WTC11 (cell line): ENCODE measurements around the gene HDLBP. TPM values are rescaled to one million over a fixed set of nuclear protein-coding genes. Genes with fewer than 3 reads are reported as not detected.

Source experiments
- ATAC-seq: fragments of 200-7000 bp; cut with Tn5 transposase; 2 replicates; pipeline ENCODE4 v1.10.0; 2021; ENCODE audit warnings: mild to moderate bottlenecking, moderate library complexity
- CTCF ChIA-PET: fragments of 300-600 bp; sonication (Branson Sonifier 250); formaldehyde crosslinking; loops from one replicate; lab custom pipeline; 2021; ENCODE audit warnings: antibody characterized with exemption; lab: Charles Lee
- POLR2A ChIA-PET: fragments of 350-600 bp; sonication (Branson Sonifier 250); formaldehyde crosslinking; loops from one replicate; lab custom pipeline; 2021; ENCODE audit warnings: antibody characterized with exemption; lab: Charles Lee
- DNase-seq: peaks from one replicate; pipeline ENCODE4 v3.0.0; 2021; ENCODE audit warnings: low spot score
- H3K27ac Mint-ChIP-seq: 2 replicates; pipeline ENCODE4 v1.8.0; 2021; ENCODE audit warnings: mixed read lengths
- H3K27me3 Mint-ChIP-seq: 2 replicates; pipeline ENCODE4 v1.8.0; 2021; ENCODE audit warnings: low read depth, mild to moderate bottlenecking, moderate library complexity, mixed read lengths
- H3K36me3 Mint-ChIP-seq: 2 replicates; pipeline ENCODE4 v1.8.0; 2021; ENCODE audit warnings: mixed read lengths
- H3K4me1 Mint-ChIP-seq: 2 replicates; pipeline ENCODE4 v1.8.0; 2022; ENCODE audit warnings: mixed read lengths
- H3K4me3 Mint-ChIP-seq: 2 replicates; pipeline ENCODE4 v1.8.0; 2021; ENCODE audit warnings: mild to moderate bottlenecking, moderate library complexity, mixed read lengths
- H3K9me3 Mint-ChIP-seq: 2 replicates; pipeline ENCODE4 v1.8.0; 2021; ENCODE audit warnings: mixed read lengths
- CREM ChIP-seq: sonication (generic); formaldehyde crosslinking; IDR thresholded peaks from 2 replicates; pipeline ENCODE4 v1.8.1; 2022; ENCODE audit warnings: mild to moderate bottlenecking, missing genetic modification reagents, moderate library complexity
- ELF4 ChIP-seq: sonication (generic); formaldehyde crosslinking; IDR thresholded peaks from 2 replicates; pipeline ENCODE4 v1.8.1; 2022; ENCODE audit warnings: low read depth, mild to moderate bottlenecking, moderate library complexity, missing genetic modification reagents
- ETV6 ChIP-seq: sonication (generic); formaldehyde crosslinking; IDR thresholded peaks from 2 replicates; pipeline ENCODE4 v1.8.1; 2022; ENCODE audit warnings: mild to moderate bottlenecking, missing genetic modification reagents
- JUN ChIP-seq: sonication (generic); formaldehyde crosslinking; IDR thresholded peaks from 2 replicates; pipeline ENCODE4 v1.8.0; 2023; ENCODE audit warnings: mild to moderate bottlenecking, missing genetic modification reagents
- NFE2L1 ChIP-seq: sonication (generic); formaldehyde crosslinking; IDR thresholded peaks from 2 replicates; pipeline ENCODE4 v1.8.1; 2023; ENCODE audit warnings: missing genetic modification reagents
- NR2C2 ChIP-seq: sonication (generic); formaldehyde crosslinking; IDR thresholded peaks from 2 replicates; pipeline ENCODE4 v1.8.0; 2022; ENCODE audit warnings: mild to moderate bottlenecking, missing genetic modification reagents
- PRRX2 ChIP-seq: fragments of 250-450 bp; sonication (Bioruptor Pico); IDR thresholded peaks from 2 replicates; pipeline ENCODE4 v1.8.0; 2021; ENCODE audit warnings: mild to moderate bottlenecking
- SMAD3 ChIP-seq: sonication (generic); formaldehyde crosslinking; IDR thresholded peaks from 2 replicates; pipeline ENCODE4 v1.8.0; 2022; ENCODE audit warnings: missing genetic modification reagents, mild to moderate bottlenecking, borderline replicate concordance
- TEAD1 ChIP-seq: sonication (generic); formaldehyde crosslinking; IDR thresholded peaks from 2 replicates; pipeline ENCODE4 v1.8.0; 2022; ENCODE audit warnings: mild to moderate bottlenecking, missing genetic modification reagents
- ZNF396 ChIP-seq: fragments of 250-450 bp; sonication (Bioruptor Pico); IDR thresholded peaks from 2 replicates; pipeline ENCODE4 v1.8.0; 2021; ENCODE audit warnings: mild to moderate bottlenecking, moderate library complexity, borderline replicate concordance
- total RNA-seq: library from RNA; stranded (reverse); gene quantifications from 3 replicates; pipeline ENCODE4 v1.2.3, GENCODE V29; 2021
- TF ChIP-seq, protein P1 (sequence below): sonication (generic); formaldehyde crosslinking; conservative IDR thresholded peaks from 2 replicates; pipeline ENCODE4 v1.8.1; 2022; ENCODE audit warnings: mild to moderate bottlenecking, missing genetic modification reagents
- TF ChIP-seq, protein P2 (sequence below): sonication (generic); formaldehyde crosslinking; IDR thresholded peaks from 2 replicates; pipeline ENCODE4 v1.8.0; 2022; ENCODE audit warnings: mild to moderate bottlenecking, missing genetic modification reagents
- TF ChIP-seq, protein P3 (sequence below): fragments of 250-450 bp; sonication (Bioruptor Pico); IDR thresholded peaks from 2 replicates; pipeline ENCODE4 v1.9.0; 2021; ENCODE audit warnings: mild to moderate bottlenecking, borderline replicate concordance
- TF ChIP-seq, protein P4 (sequence below): sonication (generic); formaldehyde crosslinking; conservative IDR thresholded peaks from 2 replicates; pipeline ENCODE4 v1.8.1; 2023; ENCODE audit warnings: mild to moderate bottlenecking, low read depth, missing genetic modification reagents, moderate library complexity
- TF ChIP-seq, protein P5 (sequence below): fragments of 250-450 bp; sonication (Bioruptor Pico); conservative IDR thresholded peaks from 2 replicates; pipeline ENCODE4 v1.9.0; 2021; ENCODE audit warnings: mild to moderate bottlenecking
- TF ChIP-seq, protein P6 (sequence below): fragments of 250-450 bp; sonication (Bioruptor Pico); IDR thresholded peaks from 2 replicates; pipeline ENCODE4 v1.9.0; 2021; ENCODE audit warnings: moderate library complexity, mild to moderate bottlenecking, inconsistent platforms, borderline replicate concordance
- TF ChIP-seq, protein P7 (sequence below): fragments of 250-450 bp; sonication (Bioruptor Pico); IDR thresholded peaks from 2 replicates; pipeline ENCODE4 v1.9.0; 2021; ENCODE audit warnings: mild to moderate bottlenecking
- TF ChIP-seq, protein P8 (sequence below): sonication (generic); formaldehyde crosslinking; IDR thresholded peaks from 2 replicates; pipeline ENCODE4 v1.8.1; 2022; ENCODE audit warnings: mild to moderate bottlenecking, moderate library complexity, missing genetic modification reagents
- TF ChIP-seq, protein P9 (sequence below): sonication (generic); formaldehyde crosslinking; IDR thresholded peaks from 2 replicates; pipeline ENCODE4 v1.8.1; 2022; ENCODE audit warnings: missing genetic modification reagents, borderline replicate concordance

The HDLBP gene
- total RNA-seq, 1 experiment from 2014 or later = 368 TPM

DNA sequence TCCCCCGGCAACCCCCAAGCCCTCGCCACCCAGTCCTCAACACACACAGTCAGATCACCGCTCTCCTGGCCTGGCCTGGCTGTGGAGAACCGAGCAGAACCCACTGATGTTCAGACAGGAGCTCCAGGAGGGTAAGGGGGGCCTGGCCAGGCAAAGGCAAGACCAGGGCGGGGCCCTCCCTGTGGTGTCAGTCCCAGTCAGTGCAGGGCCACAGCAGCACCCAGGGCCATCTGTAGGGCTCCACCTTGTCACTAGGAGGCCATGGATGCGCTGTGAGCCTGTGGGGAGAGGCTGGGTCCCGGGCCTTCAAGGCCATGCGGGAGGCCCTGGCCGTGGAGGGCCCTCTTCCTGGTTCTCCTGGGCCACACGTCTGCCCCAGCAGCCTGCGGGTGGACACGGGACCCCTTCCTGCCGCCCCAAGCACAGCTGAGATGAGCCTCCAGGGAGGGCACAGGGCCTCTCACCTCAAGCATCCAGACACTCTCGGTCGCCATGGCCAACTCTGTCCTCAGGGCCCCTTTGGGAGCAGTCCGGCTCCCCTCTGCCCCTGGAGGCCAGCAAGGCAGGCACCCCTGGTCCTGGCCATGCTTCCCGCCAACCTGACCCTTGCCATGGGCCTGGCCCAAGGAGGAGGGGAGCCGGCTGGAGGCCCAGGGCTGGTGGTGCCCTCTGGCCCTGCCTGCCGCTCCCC lies 125.0 kb downstream of the HDLBP start (continued):
- TF ChIP-seq, protein P1, sequence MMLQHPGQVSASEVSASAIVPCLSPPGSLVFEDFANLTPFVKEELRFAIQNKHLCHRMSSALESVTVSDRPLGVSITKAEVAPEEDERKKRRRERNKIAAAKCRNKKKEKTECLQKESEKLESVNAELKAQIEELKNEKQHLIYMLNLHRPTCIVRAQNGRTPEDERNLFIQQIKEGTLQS (CRISPR knock-in tag) = no peak
- TF ChIP-seq, protein P2, sequence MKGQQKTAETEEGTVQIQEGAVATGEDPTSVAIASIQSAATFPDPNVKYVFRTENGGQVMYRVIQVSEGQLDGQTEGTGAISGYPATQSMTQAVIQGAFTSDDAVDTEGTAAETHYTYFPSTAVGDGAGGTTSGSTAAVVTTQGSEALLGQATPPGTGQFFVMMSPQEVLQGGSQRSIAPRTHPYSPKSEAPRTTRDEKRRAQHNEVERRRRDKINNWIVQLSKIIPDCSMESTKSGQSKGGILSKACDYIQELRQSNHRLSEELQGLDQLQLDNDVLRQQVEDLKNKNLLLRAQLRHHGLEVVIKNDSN (CRISPR knock-in tag) = no peak
- TF ChIP-seq NFE2L1 (no peak), PRRX2 (CRISPR knock-in tag) (no peak), ZNF396 (CRISPR knock-in tag) (no peak), ELF4 (no peak)

DNA sequence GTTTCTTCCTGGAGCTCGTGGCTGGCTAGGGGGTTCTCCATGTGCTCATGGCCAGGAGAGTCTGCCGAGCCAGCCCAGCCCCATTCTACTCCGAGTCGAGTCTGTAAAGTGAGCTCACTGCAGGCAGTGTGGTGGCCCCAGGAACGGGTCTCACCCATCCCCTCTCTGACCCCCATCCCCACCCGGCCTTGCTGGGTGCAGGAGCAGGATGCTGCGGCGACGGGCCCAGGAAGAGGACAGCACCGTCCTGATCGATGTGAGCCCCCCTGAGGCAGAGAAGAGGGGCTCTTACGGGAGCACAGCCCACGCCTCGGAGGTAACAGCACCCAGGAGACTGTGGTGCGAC lies 125.6 kb downstream of the HDLBP start:
- CTCF ChIA-PET = interaction anchor here (0.6 to 1.4 kb wide), 3 partner anchors 9 to 206 kb away, joined by 3 read pairs; no protein-coding TSS in a partner anchor
- no peak overlapping the region for H3K4me3 Mint-ChIP-seq
- no peaks in the 10 kb centered on the region for H3K36me3 Mint-ChIP-seq
- POLR2A ChIA-PET = no interaction called here
- H3K4me1 Mint-ChIP-seq = peaks cover 10% of the 10 kb centered on the region
- DNase-seq = no peak
- no peaks in the 10 kb centered on the region for H3K27me3 Mint-ChIP-seq
- ATAC-seq = no peak
- no peaks in the 10 kb centered on the region for H3K9me3 Mint-ChIP-seq
- no peak overlapping the region for H3K27ac Mint-ChIP-seq
- TF ChIP-seq, protein P3, sequence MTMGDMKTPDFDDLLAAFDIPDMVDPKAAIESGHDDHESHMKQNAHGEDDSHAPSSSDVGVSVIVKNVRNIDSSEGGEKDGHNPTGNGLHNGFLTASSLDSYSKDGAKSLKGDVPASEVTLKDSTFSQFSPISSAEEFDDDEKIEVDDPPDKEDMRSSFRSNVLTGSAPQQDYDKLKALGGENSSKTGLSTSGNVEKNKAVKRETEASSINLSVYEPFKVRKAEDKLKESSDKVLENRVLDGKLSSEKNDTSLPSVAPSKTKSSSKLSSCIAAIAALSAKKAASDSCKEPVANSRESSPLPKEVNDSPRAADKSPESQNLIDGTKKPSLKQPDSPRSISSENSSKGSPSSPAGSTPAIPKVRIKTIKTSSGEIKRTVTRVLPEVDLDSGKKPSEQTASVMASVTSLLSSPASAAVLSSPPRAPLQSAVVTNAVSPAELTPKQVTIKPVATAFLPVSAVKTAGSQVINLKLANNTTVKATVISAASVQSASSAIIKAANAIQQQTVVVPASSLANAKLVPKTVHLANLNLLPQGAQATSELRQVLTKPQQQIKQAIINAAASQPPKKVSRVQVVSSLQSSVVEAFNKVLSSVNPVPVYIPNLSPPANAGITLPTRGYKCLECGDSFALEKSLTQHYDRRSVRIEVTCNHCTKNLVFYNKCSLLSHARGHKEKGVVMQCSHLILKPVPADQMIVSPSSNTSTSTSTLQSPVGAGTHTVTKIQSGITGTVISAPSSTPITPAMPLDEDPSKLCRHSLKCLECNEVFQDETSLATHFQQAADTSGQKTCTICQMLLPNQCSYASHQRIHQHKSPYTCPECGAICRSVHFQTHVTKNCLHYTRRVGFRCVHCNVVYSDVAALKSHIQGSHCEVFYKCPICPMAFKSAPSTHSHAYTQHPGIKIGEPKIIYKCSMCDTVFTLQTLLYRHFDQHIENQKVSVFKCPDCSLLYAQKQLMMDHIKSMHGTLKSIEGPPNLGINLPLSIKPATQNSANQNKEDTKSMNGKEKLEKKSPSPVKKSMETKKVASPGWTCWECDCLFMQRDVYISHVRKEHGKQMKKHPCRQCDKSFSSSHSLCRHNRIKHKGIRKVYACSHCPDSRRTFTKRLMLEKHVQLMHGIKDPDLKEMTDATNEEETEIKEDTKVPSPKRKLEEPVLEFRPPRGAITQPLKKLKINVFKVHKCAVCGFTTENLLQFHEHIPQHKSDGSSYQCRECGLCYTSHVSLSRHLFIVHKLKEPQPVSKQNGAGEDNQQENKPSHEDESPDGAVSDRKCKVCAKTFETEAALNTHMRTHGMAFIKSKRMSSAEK = no peak
- no peak for TF ChIP-seq ETV6 (CRISPR knock-in tag)
- TF ChIP-seq, protein P4, sequence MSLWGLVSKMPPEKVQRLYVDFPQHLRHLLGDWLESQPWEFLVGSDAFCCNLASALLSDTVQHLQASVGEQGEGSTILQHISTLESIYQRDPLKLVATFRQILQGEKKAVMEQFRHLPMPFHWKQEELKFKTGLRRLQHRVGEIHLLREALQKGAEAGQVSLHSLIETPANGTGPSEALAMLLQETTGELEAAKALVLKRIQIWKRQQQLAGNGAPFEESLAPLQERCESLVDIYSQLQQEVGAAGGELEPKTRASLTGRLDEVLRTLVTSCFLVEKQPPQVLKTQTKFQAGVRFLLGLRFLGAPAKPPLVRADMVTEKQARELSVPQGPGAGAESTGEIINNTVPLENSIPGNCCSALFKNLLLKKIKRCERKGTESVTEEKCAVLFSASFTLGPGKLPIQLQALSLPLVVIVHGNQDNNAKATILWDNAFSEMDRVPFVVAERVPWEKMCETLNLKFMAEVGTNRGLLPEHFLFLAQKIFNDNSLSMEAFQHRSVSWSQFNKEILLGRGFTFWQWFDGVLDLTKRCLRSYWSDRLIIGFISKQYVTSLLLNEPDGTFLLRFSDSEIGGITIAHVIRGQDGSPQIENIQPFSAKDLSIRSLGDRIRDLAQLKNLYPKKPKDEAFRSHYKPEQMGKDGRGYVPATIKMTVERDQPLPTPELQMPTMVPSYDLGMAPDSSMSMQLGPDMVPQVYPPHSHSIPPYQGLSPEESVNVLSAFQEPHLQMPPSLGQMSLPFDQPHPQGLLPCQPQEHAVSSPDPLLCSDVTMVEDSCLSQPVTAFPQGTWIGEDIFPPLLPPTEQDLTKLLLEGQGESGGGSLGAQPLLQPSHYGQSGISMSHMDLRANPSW = no peak
- TF ChIP-seq NFE2L1 = no peak
- no peak for TF ChIP-seq CREM (CRISPR knock-in tag)
- TF ChIP-seq JUN (CRISPR knock-in tag) = no peak
- TF ChIP-seq, protein P5, sequence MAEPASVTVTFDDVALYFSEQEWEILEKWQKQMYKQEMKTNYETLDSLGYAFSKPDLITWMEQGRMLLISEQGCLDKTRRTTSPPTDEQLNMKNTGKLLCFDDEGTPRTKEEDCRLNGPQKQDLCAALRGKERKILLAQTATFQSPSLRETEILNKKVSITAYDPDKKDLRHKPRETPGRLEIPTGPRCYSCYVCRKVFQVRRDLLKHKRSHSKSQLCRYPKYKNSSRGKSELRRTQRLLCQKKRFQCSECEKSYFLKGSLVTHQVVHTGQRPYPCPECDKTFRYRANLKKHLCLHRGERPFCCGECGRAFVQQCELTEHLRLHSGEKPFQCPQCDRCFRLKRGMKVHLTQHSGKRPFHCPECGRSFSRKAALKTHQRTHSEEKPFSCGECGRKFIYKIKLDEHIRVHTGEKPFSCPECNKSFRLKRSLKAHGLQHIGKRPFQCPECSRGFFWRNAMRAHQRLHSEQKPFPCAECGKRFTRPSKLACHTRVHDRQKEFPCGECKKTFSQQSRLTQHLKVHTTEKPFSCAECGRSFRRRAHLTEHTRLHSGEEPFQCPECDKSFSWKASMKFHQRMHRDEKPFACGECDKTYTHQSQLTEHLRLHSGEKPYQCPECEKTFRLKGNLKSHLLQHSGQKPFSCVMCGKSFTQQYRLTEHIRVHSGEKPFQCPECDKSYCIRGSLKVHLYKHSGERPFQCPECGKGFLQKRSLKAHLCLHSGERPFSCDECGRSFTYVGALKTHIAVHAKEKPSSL (CRISPR knock-in tag) = no peak
- TF ChIP-seq, protein P6, sequence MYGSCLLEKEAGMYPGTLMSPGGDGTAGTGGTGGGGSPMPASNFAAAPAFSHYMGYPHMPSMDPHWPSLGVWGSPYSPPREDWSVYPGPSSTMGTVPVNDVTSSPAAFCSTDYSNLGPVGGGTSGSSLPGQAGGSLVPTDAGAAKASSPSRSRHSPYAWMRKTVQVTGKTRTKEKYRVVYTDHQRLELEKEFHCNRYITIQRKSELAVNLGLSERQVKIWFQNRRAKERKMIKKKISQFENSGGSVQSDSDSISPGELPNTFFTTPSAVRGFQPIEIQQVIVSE (CRISPR knock-in tag) = no peak
- TF ChIP-seq TEAD1 (CRISPR knock-in tag) = no peak
- TF ChIP-seq, protein P7, sequence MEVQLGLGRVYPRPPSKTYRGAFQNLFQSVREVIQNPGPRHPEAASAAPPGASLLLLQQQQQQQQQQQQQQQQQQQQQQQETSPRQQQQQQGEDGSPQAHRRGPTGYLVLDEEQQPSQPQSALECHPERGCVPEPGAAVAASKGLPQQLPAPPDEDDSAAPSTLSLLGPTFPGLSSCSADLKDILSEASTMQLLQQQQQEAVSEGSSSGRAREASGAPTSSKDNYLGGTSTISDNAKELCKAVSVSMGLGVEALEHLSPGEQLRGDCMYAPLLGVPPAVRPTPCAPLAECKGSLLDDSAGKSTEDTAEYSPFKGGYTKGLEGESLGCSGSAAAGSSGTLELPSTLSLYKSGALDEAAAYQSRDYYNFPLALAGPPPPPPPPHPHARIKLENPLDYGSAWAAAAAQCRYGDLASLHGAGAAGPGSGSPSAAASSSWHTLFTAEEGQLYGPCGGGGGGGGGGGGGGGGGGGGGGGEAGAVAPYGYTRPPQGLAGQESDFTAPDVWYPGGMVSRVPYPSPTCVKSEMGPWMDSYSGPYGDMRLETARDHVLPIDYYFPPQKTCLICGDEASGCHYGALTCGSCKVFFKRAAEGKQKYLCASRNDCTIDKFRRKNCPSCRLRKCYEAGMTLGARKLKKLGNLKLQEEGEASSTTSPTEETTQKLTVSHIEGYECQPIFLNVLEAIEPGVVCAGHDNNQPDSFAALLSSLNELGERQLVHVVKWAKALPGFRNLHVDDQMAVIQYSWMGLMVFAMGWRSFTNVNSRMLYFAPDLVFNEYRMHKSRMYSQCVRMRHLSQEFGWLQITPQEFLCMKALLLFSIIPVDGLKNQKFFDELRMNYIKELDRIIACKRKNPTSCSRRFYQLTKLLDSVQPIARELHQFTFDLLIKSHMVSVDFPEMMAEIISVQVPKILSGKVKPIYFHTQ = no peak
- TF ChIP-seq SMAD3 (CRISPR knock-in tag) = no peak
- TF ChIP-seq, protein P8, sequence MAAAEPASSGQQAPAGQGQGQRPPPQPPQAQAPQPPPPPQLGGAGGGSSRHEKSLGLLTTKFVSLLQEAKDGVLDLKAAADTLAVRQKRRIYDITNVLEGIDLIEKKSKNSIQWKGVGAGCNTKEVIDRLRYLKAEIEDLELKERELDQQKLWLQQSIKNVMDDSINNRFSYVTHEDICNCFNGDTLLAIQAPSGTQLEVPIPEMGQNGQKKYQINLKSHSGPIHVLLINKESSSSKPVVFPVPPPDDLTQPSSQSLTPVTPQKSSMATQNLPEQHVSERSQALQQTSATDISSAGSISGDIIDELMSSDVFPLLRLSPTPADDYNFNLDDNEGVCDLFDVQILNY (CRISPR knock-in tag) = no peak
- no peak for TF ChIP-seq NR2C2 (CRISPR knock-in tag)
- TF ChIP-seq, protein P9, sequence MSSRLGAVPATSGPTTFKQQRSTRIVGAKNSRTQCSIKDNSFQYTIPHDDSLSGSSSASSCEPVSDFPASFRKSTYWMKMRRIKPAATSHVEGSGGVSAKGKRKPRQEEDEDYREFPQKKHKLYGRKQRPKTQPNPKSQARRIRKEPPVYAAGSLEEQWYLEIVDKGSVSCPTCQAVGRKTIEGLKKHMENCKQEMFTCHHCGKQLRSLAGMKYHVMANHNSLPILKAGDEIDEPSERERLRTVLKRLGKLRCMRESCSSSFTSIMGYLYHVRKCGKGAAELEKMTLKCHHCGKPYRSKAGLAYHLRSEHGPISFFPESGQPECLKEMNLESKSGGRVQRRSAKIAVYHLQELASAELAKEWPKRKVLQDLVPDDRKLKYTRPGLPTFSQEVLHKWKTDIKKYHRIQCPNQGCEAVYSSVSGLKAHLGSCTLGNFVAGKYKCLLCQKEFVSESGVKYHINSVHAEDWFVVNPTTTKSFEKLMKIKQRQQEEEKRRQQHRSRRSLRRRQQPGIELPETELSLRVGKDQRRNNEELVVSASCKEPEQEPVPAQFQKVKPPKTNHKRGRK (CRISPR knock-in tag) = no peak
